GM23338 (cell line): ENCODE measurements around the gene WNT9A. TPM values are rescaled to one million over a fixed set of nuclear protein-coding genes. Genes with fewer than 3 reads are reported as not detected.

Experiments
- ATAC-seq: fragments of 200-7000 bp; cut with Tn5 transposase; 3 replicates; pipeline ENCODE4 v1.9.1; 2020
- DNase-seq: peaks from one replicate; pipeline ENCODE4 v3.0.0-alpha.2; 2015; ENCODE audit warnings: low spot score
- H2AFZ ChIP-seq: fragments of 200-600 bp; sonication (generic); 2 replicates; pipeline ENCODE4 v1.8.0; 2016; ENCODE audit warnings: antibody characterized with exemption, mild to moderate bottlenecking, moderate library complexity
- H3F3A ChIP-seq: fragments of 200-600 bp; sonication (generic); replicated peaks from 2 replicates; pipeline ENCODE4 v1.8.0; 2017; ENCODE audit warnings: antibody characterized with exemption, mixed run types, low read depth
- H3K27ac ChIP-seq: fragments of 200-600 bp; sonication (generic); 2 replicates; pipeline ENCODE4 v1.6.1; 2016; ENCODE audit warnings: low read depth
- H3K27me3 ChIP-seq: fragments of 200-600 bp; sonication (generic); 2 replicates; pipeline ENCODE4 v1.8.0; 2016; ENCODE audit warnings: mild to moderate bottlenecking, mixed run types, moderate library complexity; ENCODE audit not compliant: insufficient read depth
- H3K36me3 ChIP-seq: fragments of 200-600 bp; sonication (generic); 2 replicates; pipeline ENCODE4 v1.8.0; 2016; ENCODE audit warnings: mild to moderate bottlenecking; ENCODE audit not compliant: insufficient read depth
- H3K4me1 ChIP-seq: fragments of 200-600 bp; sonication (generic); 2 replicates; pipeline ENCODE4 v1.8.0; 2016; ENCODE audit warnings: mild to moderate bottlenecking, moderate library complexity; ENCODE audit not compliant: insufficient read depth
- H3K4me2 ChIP-seq: fragments of 200-600 bp; sonication (generic); 2 replicates; pipeline ENCODE4 v1.7.1; 2017; ENCODE audit warnings: mixed run types
- H3K4me3 ChIP-seq: fragments of 200-600 bp; sonication (generic); 2 replicates; pipeline ENCODE4 v1.6.1; 2016; ENCODE audit warnings: mixed run types
- H3K79me2 ChIP-seq: fragments of 200-600 bp; sonication (generic); replicated peaks from 2 replicates; pipeline ENCODE4 v1.8.0; 2017; ENCODE audit warnings: mild to moderate bottlenecking; ENCODE audit not compliant: insufficient read depth
- H3K9me2 ChIP-seq: fragments of 200-600 bp; sonication (generic); 2 replicates; pipeline ENCODE4 v1.8.0; 2017; ENCODE audit not compliant: insufficient read depth
- H4K20me1 ChIP-seq: fragments of 200-600 bp; sonication (generic); replicated peaks from 2 replicates; pipeline ENCODE4 v1.8.0; 2017; ENCODE audit warnings: mild to moderate bottlenecking; ENCODE audit not compliant: insufficient read depth
- H3K27ac Mint-ChIP-seq: 2 replicates; pipeline ENCODE4 v1.8.0; 2020; ENCODE audit warnings: inconsistent platforms, mild to moderate bottlenecking, moderate library complexity, mixed read lengths
- H3K27me3 Mint-ChIP-seq: 3 replicates; pipeline ENCODE4 v1.8.0; 2022; ENCODE audit warnings: low read depth, mild to moderate bottlenecking, moderate library complexity, mixed read lengths, inconsistent platforms; ENCODE audit not compliant: insufficient read depth, poor library complexity
- H3K36me3 Mint-ChIP-seq: 3 replicates; pipeline ENCODE4 v1.8.0; 2021; ENCODE audit warnings: low read depth, mild to moderate bottlenecking, inconsistent platforms, moderate library complexity, mixed read lengths
- H3K4me1 Mint-ChIP-seq: 3 replicates; pipeline ENCODE4 v1.8.0; 2020; ENCODE audit warnings: mild to moderate bottlenecking, inconsistent platforms, mixed read lengths
- H3K4me3 Mint-ChIP-seq: 3 replicates; pipeline ENCODE4 v1.8.0; 2021; ENCODE audit warnings: moderate library complexity, mild to moderate bottlenecking, inconsistent platforms, mixed read lengths
- H3K9me3 Mint-ChIP-seq: 3 replicates; pipeline ENCODE4 v1.8.0; 2020; ENCODE audit warnings: moderate library complexity, mild to moderate bottlenecking, inconsistent platforms, mixed read lengths
- EZH2 ChIP-seq: fragments of 200-600 bp; sonication (generic); IDR thresholded peaks from one replicate; pipeline ENCODE4 v1.8.0; 2017; ENCODE audit warnings: antibody characterized with exemption, mild to moderate bottlenecking, low read depth; ENCODE audit not compliant: unreplicated experiment
- EZH2phosphoT487 ChIP-seq: fragments of 200-600 bp; sonication (generic); IDR thresholded peaks from one replicate; pipeline ENCODE4 v1.8.1; 2018; ENCODE audit warnings: antibody characterized with exemption; ENCODE audit not compliant: unreplicated experiment
- NANOG ChIP-seq: IDR thresholded peaks from 2 replicates; pipeline ENCODE4 v1.6.1; 2016; ENCODE audit warnings: antibody characterized with exemption, borderline replicate concordance
- STAT1 ChIP-seq: IDR thresholded peaks from one replicate; pipeline ENCODE4 v1.6.1; 2016; ENCODE audit warnings: antibody characterized with exemption; ENCODE audit not compliant: unreplicated experiment
- ZNF114 ChIP-seq: fragments of 250-450 bp; sonication (Bioruptor Pico); IDR thresholded peaks from 2 replicates; pipeline ENCODE4 v1.5.0; 2020; ENCODE audit warnings: mild to moderate bottlenecking, moderate library complexity
- ZNF331 ChIP-seq: fragments of 250-450 bp; sonication (Bioruptor Pico); IDR thresholded peaks from 2 replicates; pipeline ENCODE4 v1.5.0; 2020; ENCODE audit warnings: low read depth, mild to moderate bottlenecking, moderate library complexity
- polyA plus RNA-seq: library from polyadenylated mRNA; unstranded; fragments of >200 nt; fragmentation: Nextera tagmentation; extraction: Ambion mirVana; gene quantifications from 2 replicates; pipeline ENCODE4 v1.2.1, GENCODE V29; 2016
- total RNA-seq: library from RNA; depleted of rRNA; stranded (reverse); fragments of >200 nt; shearing (Covaris generic); gene quantifications from 2 replicates; pipeline ENCODE4 v1.2.3, GENCODE V29; 2014
- TF ChIP-seq, protein P1 (sequence below): IDR thresholded peaks from 2 replicates; pipeline ENCODE4 v1.6.1; 2016; ENCODE audit warnings: antibody characterized with exemption
- TF ChIP-seq, protein P2 (sequence below): IDR thresholded peaks from one replicate; pipeline ENCODE4 v1.6.1; 2018; ENCODE audit warnings: antibody characterized with exemption; ENCODE audit not compliant: unreplicated experiment

WNT9A gene
- total and polyA plus RNA-seq, 2 experiments from 2014 or later = 0.06 to 2.0 TPM

DNA sequence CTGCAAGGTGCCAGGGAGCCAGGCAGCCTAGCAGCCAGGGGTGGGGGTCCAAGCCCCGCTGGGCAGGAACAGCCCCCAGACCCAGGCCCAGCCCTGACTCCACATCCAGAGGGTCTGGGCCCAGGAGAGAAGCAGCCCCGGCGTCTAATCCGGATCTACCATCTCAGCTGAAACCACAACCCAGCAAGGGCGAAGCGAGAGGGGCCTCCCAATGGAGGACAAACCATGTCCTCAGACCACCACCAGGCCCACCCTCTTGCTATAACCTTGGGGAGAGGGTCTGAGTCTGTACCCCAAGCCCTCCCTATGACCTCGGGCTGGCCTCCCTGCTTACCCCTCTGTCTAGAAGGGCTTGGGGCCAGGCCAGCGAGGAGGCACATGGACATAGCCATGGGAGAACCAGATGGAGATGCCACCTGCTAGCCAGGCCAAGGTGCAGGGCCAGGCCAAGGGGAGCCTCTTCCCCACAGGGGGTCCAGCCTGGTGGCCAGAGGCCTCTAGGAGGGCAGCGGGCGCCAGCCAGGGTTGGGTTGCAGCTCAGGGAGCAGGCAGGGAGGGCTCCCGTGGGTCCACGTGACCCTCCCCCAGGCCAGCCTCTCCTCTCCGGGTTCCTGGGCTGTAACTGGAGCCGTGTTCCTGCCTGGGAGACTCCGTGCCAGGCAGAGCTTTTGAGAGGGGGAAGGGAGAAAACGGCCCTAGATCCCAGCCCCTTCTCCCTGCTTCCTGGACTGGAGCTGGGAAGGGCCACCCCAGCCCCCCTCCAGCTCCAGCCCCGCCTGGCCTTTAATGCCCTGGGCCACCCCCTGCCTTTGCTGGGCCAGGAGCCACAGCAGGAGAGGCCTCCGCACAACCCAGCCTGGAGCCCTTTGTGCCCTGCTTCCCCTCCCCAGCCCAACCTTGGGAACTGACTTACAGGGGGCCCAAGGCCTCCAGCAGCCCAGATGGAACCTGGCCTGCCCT, 2.5 kb downstream of the WNT9A start:
- H3K36me3 ChIP-seq = no peaks in the 10 kb centered on the region
- no peak overlapping the region for H2AFZ ChIP-seq
- TF ChIP-seq ZNF114 (no peak), ZNF331 (CRISPR knock-in tag) (no peak), STAT1 (no peak), EZH2phosphoT487 (no peak)
- TF ChIP-seq, protein P1, sequence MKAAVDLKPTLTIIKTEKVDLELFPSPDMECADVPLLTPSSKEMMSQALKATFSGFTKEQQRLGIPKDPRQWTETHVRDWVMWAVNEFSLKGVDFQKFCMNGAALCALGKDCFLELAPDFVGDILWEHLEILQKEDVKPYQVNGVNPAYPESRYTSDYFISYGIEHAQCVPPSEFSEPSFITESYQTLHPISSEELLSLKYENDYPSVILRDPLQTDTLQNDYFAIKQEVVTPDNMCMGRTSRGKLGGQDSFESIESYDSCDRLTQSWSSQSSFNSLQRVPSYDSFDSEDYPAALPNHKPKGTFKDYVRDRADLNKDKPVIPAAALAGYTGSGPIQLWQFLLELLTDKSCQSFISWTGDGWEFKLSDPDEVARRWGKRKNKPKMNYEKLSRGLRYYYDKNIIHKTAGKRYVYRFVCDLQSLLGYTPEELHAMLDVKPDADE = no peak
- TF ChIP-seq, protein P2, sequence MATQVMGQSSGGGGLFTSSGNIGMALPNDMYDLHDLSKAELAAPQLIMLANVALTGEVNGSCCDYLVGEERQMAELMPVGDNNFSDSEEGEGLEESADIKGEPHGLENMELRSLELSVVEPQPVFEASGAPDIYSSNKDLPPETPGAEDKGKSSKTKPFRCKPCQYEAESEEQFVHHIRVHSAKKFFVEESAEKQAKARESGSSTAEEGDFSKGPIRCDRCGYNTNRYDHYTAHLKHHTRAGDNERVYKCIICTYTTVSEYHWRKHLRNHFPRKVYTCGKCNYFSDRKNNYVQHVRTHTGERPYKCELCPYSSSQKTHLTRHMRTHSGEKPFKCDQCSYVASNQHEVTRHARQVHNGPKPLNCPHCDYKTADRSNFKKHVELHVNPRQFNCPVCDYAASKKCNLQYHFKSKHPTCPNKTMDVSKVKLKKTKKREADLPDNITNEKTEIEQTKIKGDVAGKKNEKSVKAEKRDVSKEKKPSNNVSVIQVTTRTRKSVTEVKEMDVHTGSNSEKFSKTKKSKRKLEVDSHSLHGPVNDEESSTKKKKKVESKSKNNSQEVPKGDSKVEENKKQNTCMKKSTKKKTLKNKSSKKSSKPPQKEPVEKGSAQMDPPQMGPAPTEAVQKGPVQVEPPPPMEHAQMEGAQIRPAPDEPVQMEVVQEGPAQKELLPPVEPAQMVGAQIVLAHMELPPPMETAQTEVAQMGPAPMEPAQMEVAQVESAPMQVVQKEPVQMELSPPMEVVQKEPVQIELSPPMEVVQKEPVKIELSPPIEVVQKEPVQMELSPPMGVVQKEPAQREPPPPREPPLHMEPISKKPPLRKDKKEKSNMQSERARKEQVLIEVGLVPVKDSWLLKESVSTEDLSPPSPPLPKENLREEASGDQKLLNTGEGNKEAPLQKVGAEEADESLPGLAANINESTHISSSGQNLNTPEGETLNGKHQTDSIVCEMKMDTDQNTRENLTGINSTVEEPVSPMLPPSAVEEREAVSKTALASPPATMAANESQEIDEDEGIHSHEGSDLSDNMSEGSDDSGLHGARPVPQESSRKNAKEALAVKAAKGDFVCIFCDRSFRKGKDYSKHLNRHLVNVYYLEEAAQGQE = no peak
- H3K27me3 ChIP-seq = peaks cover 24% of the 10 kb centered on the region
- Mint-ChIP-seq H3K9me3 (no peaks in the 10 kb centered on the region), H3K4me1 (peaks cover 9% of the 10 kb centered on the region; the same call in 2 of the 3 replicates), H3K27ac (no peak overlapping the region), H3K36me3 (no peaks in the 10 kb centered on the region), H3K4me3 (no peak overlapping the region), H3K27me3 (peaks cover 30% of the 10 kb centered on the region)
- peaks cover 5% of the 10 kb centered on the region; the same call in 1 of the 2 replicates for H4K20me1 ChIP-seq
- no peaks in the 10 kb centered on the region for H3K79me2 ChIP-seq
- ATAC-seq (no peak), DNase-seq (no peak)
- H3K9me2 ChIP-seq = no peaks in the 10 kb centered on the region
- no peak overlapping the region for H3K4me3 ChIP-seq
- 0 out of 2 replicates have a peak, but pooled peaks cover 3% of the 10 kb centered on the region for H3F3A ChIP-seq
- H3K27ac ChIP-seq = no peak overlapping the region
- H3K4me2 ChIP-seq = no peak overlapping the region
- peaks cover 6% of the 10 kb centered on the region; the same call in 1 of the 2 replicates for H3K4me1 ChIP-seq

DNA sequence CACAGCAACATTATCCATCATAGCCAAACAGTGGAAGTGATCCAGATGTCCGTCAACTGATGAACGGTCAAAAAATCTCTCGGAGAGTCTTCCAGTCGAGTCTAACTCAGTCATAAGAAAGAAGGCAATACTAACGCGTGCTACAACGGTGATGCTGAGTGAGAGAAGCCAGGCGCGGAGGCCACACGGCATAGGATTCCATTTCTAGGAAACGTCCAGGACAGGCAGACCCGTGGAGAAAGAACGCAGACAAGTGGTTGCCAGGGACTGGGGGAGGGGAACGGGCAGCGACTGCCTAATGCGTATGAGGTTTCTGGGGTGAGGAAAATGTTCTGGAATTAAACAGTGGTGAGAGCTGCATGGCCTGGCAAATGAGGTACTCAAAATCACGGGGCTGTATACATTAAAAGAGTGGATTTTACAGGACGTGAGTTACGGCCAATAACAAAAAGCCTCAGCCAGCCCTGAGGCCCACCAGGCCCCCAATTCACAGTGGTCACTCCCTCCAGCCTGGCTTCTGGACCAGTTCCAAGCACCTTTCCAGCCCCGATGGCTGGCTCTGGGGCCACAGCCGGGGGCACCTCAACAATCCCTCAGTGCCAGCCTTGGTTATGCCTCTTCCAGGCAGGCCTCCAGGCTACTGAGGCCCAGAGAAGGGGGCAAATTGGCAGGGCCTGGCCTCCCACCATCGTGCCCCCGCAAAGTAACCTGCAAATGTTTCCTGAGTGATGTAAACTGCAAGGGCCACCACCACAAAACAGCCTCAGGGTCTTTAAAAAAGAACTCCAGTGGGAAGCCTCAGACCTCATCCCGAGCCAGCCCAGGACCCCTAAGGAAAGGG, 3.4 kb downstream of the WNT9A start:
- Histone ChIP-seq H3K36me3 (no peaks in the 10 kb centered on the region), H3K4me2 (no peak overlapping the region), H3K27me3 (peaks cover 15% of the 10 kb centered on the region), H3K27ac (no peak overlapping the region), H4K20me1 (peaks cover 5% of the 10 kb centered on the region; the same call in 1 of the 2 replicates), H2AFZ (no peak overlapping the region), H3K4me1 (peaks cover 6% of the 10 kb centered on the region; the same call in 1 of the 2 replicates), H3F3A (0 out of 2 replicates have a peak, but pooled peaks cover 3% of the 10 kb centered on the region), H3K79me2 (no peaks in the 10 kb centered on the region), H3K4me3 (no peak overlapping the region), H3K9me2 (no peaks in the 10 kb centered on the region)
- no peak overlapping the region for H3K27ac Mint-ChIP-seq
- ATAC-seq (no peak), DNase-seq (no peak)
- peaks cover 25% of the 10 kb centered on the region for H3K27me3 Mint-ChIP-seq
- H3K4me1 Mint-ChIP-seq = peaks cover 9% of the 10 kb centered on the region; the same call in 2 of the 3 replicates
- H3K36me3 Mint-ChIP-seq = no peaks in the 10 kb centered on the region
- TF ChIP-seq EZH2 (no peak), NANOG (no peak)
- H3K4me3 Mint-ChIP-seq = no peak overlapping the region
- H3K9me3 Mint-ChIP-seq = no peaks in the 10 kb centered on the region
